GM21737 (cell line): ENCODE measurements around the gene FBN3.

ENCODE experiments used
- ATAC-seq: cut with Tn5 transposase; IDR thresholded peaks from one replicate; pipeline ENCODE4 v1.9.1; 2021; ENCODE audit warnings: mild to moderate bottlenecking, moderate library complexity; ENCODE audit not compliant: unreplicated experiment

The FBN3 gene

DNA sequence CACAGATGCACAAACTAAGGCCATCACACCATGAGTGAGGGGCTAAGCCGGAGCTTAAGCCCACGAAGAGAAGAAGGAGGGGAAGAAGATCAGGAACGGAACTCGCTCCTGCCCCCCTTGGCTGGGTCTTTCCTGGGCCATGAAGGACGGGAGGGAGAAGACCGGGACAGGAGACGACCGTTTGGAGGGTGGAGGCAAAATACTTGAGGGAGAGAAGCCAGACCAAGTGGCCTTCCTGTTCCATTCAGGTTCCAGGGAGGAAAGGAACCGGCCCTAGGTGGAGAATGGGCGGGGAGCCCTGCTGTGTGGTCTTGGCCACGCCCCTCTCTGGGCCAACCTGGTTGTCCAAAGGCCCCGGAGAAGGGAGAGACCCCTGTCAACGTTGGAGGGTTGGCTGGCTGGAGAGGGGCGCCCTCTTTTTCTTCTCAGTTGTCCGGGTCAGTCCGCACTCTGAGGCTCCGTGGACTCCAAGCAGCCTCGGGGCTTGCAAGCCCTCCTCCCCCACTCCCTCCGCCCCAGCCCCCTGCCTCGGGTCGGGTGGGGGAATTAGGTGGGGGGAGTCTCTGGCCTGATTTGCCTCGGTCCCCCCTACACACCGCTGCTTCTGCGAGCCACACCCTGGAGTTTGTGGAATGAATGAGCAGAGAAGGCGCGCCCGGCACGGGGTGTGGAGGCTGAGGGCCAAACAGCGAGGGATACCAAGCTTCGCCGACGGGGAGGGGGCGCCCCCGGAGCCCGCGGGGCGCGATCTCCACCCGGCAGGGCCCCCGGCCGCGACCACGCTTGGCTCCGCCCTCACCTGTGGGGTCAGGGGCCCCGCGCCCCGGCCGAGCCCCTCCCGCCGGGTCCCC, 757 bp downstream of the FBN3 start:
- no peak for ATAC-seq

GRCh38 chr19:8148088-8148409, 1.3 kb downstream of the FBN3 start:
- ATAC-seq: no peak

DNA sequence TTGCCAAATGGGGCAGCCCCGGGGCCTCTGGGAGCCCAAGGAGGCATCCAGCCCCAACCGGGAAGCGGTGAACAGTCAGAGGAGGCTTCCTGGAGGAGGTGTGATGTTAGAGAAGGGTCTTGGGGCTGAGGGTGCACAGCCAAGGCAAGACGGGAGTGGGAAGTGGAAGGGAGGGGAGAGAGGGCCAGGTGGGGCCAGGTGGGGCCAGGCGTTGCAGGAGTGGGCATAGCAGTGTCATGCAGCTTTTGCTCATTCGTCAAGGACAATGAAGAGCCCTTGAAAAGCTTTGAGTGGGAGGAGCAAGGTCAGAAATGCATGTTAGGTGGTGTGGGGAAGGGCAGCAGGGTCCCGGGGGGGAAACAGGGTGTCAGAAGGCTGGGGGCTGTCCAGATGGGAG, 1.8 kb downstream of the FBN3 start:
- ATAC-seq: no peak

DNA sequence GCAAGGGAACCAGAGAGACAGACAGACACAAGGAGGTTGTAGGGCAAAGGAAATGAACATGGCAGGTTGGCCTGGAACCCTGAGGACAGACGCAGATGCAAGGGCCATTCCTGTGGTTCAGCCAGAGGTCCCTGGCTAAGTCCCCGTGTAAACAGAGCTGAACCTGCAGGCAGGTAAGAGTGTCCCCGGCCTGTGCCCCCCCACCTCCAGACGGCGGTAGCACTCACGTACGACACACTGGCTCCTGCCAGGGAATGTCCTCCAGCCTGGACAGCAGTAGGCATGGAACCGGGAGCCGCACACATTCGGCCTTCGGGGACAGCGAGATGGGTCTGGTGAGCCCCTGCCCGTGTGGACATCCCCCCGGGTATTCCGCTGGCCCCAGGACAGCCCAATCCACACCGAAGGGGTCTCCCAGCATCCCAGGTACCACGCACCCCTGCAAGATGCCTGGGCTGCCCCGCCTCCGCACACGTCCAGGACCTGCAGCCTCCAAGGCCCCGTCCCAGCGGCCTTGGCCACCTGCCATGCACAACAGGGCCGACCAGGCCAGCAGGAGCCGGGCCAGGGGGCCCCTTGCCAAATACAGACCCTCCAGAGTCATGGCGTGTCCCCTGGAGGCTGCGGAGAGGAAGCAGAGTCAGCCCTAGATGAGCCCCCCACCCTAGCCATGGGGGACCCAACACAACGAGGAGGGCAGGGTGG, 2.4 kb downstream of the FBN3 start:
- ATAC-seq: no peak

GRCh38 chr19:8144273-8144995, 5.0 kb downstream of the FBN3 start:
- ATAC-seq: no peak

DNA sequence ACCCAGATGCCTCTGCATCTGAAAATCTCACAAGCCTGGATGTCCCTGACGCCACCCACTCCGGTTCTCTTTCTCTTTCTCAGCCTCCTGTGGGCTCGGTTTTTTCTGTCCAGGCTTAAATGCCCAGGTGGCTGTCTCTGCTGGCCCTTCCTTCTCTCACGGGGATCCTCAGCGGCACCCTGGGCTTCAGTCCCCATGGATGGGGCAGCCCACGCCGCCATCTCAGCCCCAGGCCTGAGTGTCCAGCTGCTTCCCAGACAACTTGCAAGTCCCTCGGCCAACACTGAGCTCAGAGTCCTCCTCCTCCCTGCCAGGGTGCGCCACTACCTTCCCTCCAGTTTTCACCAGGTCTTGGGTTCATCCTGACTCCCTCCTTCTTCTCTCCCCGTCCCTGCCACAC, 6.4 kb downstream of the FBN3 start:
- ATAC-seq: no peak

DNA sequence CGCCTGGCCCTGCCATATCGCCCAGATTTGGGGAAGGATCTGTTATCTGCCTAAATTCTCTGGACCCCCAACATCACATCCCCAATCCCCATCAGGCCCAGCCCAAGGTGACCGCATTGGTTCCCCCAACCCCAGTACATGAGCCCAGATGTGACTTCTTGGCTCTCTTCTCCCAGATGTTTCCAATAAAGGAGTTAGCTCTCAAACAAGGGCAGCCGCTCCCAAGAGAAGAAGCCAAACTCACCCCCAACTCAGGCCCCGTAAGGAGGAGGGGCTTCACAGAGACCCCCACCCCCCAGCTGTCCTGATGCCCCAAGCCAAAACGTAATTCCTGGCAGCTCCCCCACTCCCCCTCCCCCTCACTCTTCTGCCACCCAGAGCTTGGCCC, 6.9 kb downstream of the FBN3 start:
- no peak for ATAC-seq

DNA sequence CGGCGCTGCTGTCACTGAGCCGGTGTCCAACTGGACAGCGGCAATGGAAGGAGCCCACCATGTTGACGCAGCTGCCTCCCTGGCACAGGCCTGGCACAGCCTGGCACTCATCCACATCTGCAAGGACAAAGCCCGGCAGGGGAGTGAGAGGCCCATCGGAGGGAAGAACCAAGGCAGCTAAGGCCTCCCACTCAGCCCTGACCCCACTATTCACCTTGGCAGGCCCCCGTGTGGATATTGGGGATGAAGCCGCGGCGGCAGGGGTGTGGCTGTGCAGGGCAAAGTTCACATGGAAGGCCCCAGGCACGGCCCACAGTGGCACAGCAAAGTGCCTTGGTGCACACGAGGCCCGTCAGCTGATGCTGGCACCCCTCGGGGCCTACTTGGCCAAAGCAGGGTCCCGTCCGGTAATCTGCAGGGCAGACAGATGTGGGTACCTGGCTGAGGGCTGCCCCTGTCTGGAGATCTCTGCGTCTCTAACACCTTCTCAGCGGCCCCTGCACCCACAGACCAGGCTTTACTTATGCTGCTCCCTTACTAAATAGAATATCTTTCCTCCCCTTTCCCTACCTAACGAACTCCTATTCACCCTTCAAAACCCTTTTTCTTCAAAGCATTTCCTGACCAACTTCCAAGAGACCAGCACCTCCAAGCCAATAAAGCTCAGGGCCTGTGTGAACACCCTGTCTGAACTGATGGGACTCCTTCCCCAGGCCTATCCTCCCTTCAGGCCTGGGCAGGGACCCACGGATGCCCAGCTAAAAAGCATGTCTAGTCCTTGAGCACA, 7.5 kb downstream of the FBN3 start:
- ATAC-seq: no peak

GRCh38 chr19:8138201-8138600, 11.2 kb downstream of the FBN3 start:
- ATAC-seq: no peak

- ATAC-seq: no peak
Measured at GRCh38 chr19:8137425-8137824, 12.0 kb downstream of the FBN3 start.

GRCh38 chr19:8135946-8136618, 13.3 kb downstream of the FBN3 start:
- ATAC-seq: no peak

DNA sequence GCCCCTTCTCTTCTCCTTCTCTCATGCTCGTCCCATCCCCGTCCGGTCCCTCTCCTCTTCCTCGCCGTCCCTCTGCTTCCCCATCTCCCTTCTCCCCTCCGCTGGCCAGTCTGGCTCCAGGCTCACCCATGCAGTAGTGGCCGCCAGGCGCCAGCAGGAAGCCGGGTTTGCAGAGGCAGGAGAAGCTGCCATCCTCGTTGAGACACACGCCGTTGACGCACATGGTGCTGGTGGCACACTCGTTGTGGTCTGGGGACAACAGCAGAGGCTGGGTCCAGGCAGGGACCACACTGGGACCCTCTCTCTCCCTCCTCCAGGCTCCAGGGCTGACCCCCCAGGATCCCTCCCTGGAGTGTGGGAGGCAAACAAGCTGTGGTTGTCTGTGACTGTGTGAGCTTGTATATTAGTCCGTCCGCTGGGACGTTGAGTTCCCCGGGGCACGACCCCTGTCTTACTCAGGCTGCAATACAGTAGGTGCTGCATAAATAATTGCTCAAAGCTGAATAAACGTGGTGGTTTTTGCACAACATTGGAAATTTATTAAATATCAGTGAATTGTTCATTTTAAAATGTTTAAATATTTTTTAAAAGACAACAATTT, 16.4 kb downstream of the FBN3 start:
- no peak for ATAC-seq

DNA sequence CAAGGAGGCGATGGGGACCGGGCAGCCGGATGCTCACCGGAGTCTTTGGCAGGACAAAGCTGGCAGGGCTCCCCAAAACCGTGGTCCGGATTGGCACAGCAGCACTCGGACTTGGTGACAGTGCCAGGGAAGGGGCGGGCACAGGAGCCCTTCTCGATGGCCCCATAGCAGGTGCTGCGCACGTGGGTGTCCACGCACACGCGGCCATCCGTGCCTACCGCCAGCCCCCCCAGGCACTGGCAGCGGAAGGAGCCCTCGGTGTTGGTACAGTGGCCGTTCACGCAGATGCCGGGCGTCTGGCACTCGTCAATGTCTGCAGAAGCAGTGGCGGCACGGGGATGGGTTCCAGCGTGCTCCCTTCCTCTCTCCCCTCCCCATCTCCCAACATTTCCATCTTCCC, 17.9 kb downstream of the FBN3 start:
- no peak for ATAC-seq

DNA sequence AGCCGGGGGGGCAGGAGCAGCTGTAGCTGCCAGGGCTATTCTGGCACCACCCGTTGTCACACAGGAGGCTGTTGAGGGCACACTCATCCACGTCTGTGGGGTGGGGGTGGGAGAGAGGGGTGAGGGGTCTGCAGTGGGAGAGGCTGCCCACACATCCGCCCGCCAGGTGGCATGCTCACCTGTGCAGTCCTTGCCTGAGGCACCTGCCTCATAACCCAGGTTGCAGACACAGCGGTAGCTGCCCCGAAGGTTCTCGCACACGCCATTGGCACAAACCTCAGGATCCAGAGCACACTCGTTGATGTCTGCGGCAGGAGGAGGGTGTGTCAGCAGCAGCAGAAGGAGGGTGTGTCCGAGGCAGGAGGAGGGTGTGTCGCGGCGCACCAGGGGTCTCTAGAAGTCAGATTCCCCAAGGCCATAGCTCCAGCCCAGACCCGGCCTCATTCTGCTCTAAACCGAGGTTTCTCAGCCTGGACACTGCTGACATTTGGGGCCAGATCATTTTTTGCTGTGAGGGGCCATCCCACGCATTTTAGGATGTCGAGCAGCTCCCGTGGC, 20.3 kb downstream of the FBN3 start:
- no peak for ATAC-seq

DNA sequence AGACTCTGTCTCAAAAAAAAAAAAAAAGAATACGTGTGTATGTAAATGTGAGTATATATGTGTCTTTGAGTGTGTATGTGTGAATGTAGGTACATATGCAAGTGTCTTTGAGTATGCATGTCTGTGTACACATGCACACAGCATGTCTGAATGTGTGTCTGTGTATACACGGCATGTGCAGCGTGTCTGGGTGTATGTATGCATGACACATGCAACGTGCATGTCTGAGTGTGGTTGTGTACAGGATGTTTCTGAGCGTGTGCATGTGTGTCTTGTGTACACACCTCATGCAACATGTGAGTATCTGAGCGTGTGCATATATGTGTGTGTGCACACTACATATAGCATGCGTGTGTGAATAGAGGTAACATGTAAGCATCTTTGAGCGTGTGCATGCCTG, 20.8 kb downstream of the FBN3 start:
- ATAC-seq: no peak

DNA sequence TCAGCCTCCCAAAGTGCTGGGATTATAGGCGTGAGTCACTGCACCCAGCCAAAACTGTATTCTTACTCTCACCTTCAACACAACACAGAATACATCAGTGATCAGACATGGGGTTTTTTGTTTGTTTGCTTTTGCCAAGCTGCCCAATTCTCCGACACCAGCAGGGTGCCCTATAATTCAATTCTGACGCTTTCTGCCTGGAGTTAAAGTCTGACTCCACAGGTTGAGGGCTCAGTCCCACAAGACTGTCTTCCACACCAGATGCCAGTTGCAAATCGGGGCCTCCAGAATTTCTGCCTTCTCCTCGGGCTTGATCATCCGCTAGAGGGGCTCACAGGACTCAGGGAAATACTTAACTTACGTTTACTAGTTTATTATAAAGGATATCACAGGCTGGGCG, 22.1 kb downstream of the FBN3 start:
- no peak for ATAC-seq

GRCh38 chr19:8126511-8126910, 22.9 kb downstream of the FBN3 start:
- ATAC-seq: no peak

- ATAC-seq: no peak
Measured at GRCh38 chr19:8126008-8126407, 23.4 kb downstream of the FBN3 start.

GRCh38 chr19:8123683-8124082, 25.7 kb downstream of the FBN3 start:
- ATAC-seq: no peak
